Keratinocyte (primary cell): ENCODE data around the gene SULT2B1. TPM values are rescaled to one million over a fixed set of nuclear protein-coding genes. Genes with fewer than 3 reads are reported as not detected.

Experiments
- DNase-seq: peaks from one replicate; pipeline ENCODE4 v3.0.0-alpha.2; 2011; ENCODE audit warnings: low read depth, missing footprints, low spot score
- FAIRE-seq: peaks from 2 replicates; lab custom pipeline; 2011; peaks lifted over from hg19 to GRCh38; lab: Jason Lieb, UNC
- H2AFZ ChIP-seq: 2 replicates; pipeline ENCODE4 v1.6.0; 2012; ENCODE audit warnings: low read length, control low read depth, inconsistent platforms; ENCODE audit not compliant: control insufficient read depth
- H3K27ac ChIP-seq: 2 replicates; pipeline ENCODE4 v1.5.1; 2011; ENCODE audit warnings: low read length; ENCODE audit not compliant: control insufficient read depth, insufficient read depth
- H3K27me3 ChIP-seq: 3 replicates; pipeline ENCODE4 v1.6.0; 2011; ENCODE audit warnings: low read length; ENCODE audit not compliant: control insufficient read depth, insufficient read depth; ENCODE audit errors: extremely low read depth
- H3K36me3 ChIP-seq, 2 experiments: 2 replicates in 1 of 2; 3 replicates in 1 of 2; pipeline ENCODE4 v1.5.1; 2011; ENCODE audit warnings: low read length in 2 of 2, mild to moderate bottlenecking in 1 of 2; ENCODE audit not compliant: control insufficient read depth in 2 of 2, insufficient read depth in 2 of 2; ENCODE audit errors: extremely low read depth in 1 of 2
- H3K4me1 ChIP-seq: 3 replicates; pipeline ENCODE4 v1.5.1; 2011; ENCODE audit warnings: low read length; ENCODE audit not compliant: control insufficient read depth, insufficient read depth; ENCODE audit errors: extremely low read depth
- H3K4me2 ChIP-seq: 3 replicates; pipeline ENCODE4 v1.6.0; 2011; ENCODE audit warnings: low read depth, low read length; ENCODE audit not compliant: control insufficient read depth, insufficient read depth; ENCODE audit errors: extremely low read depth
- H3K4me3 ChIP-seq, 3 experiments: fragments of 200-600 bp in 1 of 3; sonication (generic) in 1 of 3; 2 replicates in 2 of 3; 3 replicates in 1 of 3; pipeline ENCODE4 v1.5.1; 2011 to 2016; ENCODE audit warnings: low read length in 3 of 3, mild to moderate bottlenecking in 3 of 3, control low read depth in 2 of 3, inconsistent platforms in 1 of 3, low read depth in 1 of 3, mixed read lengths in 1 of 3, mixed run types in 1 of 3, moderate library complexity in 1 of 3; ENCODE audit not compliant: control insufficient read depth in 2 of 3, insufficient read depth in 2 of 3; ENCODE audit errors: extremely low read depth in 1 of 3
- H3K79me2 ChIP-seq: 2 replicates; pipeline ENCODE4 v1.6.0; 2012; ENCODE audit warnings: low read length; ENCODE audit not compliant: control insufficient read depth, insufficient read depth
- H3K9ac ChIP-seq: 3 replicates; pipeline ENCODE4 v1.6.0; 2011; ENCODE audit warnings: low read length; ENCODE audit not compliant: control insufficient read depth, insufficient read depth; ENCODE audit errors: extremely low read depth
- H3K9me1 ChIP-seq: 3 replicates; pipeline ENCODE4 v1.6.0; 2011; ENCODE audit warnings: low read length; ENCODE audit not compliant: control insufficient read depth, insufficient read depth; ENCODE audit errors: extremely low read depth
- H3K9me3 ChIP-seq: 2 replicates; pipeline ENCODE4 v1.5.1; 2012; ENCODE audit warnings: low read depth, low read length; ENCODE audit not compliant: control insufficient read depth
- H4K20me1 ChIP-seq: 3 replicates; pipeline ENCODE4 v1.6.0; 2011; ENCODE audit warnings: low read length; ENCODE audit not compliant: control insufficient read depth, insufficient read depth; ENCODE audit errors: extremely low read depth
- EZH2 ChIP-seq: IDR thresholded peaks from one replicate; pipeline ENCODE4 v1.6.1; 2012; ENCODE audit warnings: inconsistent platforms, mild to moderate bottlenecking, low read length, moderate library complexity
- dilution Hi-C: fragments of 300-500 bp; cut with MboI; formaldehyde crosslinking; loops from one replicate; pipeline ENCODE4 v1.7.0; 2020; ENCODE audit warnings: low sequenced_read_pairs; ENCODE audit not compliant: extremely low pct_ligation_motif_present
- polyA plus RNA-seq, 5 experiments: library from polyadenylated mRNA; depleted of rRNA in 3 of 5; stranded (reverse) in 3 of 5; stranded (forward) in 1 of 5; unstranded in 1 of 5; fragments of >200 nt; gene quantifications; 1 replicate in 1 of 5; 2 replicates in 3 of 5; 3 replicates in 1 of 5; pipeline versions ENCODE4 v1.2.1 to v1.2.3, GENCODE V29; 2011 to 2012; ENCODE audit warnings: missing spikeins in 2 of 5, low read depth in 1 of 5, low replicate concordance in 1 of 5
- TF ChIP-seq, protein P1 (sequence below), 3 experiments: IDR thresholded peaks in 1 of 3; conservative IDR thresholded peaks in 1 of 3; optimal IDR thresholded peaks in 1 of 3; 2 replicates in 2 of 3; 3 replicates in 1 of 3; pipeline versions ENCODE3 to v1.5.1; 2011; ENCODE audit warnings: low read length in 3 of 3, mild to moderate bottlenecking in 3 of 3, moderate library complexity in 2 of 3, control low read depth in 1 of 3, inconsistent platforms in 1 of 3; ENCODE audit not compliant: insufficient read depth in 2 of 3; ENCODE audit errors: extremely low read depth in 1 of 3

Gene SULT2B1
- polyA plus RNA-seq, 1 donor (not counting 4 experiments of a cell fraction or from before 2014, with no cell fraction given), result 6.0 TPM

DNA sequence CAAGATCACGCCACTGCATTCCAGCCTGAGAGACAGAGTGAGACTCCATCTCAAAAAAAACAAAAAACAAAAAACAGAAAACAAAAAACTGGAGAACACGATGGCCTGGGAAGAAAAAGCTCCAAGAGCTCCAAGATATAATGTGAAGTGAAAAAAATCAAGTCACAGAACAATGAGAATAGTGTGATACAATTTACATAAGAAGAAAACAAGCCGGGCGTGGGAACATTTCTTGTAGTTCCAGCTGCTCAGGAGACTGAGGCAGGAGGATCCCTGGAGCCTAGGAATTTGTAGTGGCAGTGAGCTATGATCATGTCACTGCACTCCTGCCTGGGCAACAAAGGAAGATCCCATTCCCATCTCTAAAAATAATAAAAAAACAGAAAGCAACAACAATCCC lies 31.8 kb upstream of the SULT2B1 start:
- H3K9me1 ChIP-seq, result no peaks in the 10 kb centered on the region
- no peaks in the 10 kb centered on the region for H3K79me2 ChIP-seq
- no peaks in the 10 kb centered on the region for H3K4me1 ChIP-seq
- no peaks in the 10 kb centered on the region for H3K36me3 ChIP-seq
- no peaks in the 10 kb centered on the region for H3K27me3 ChIP-seq
- no peak overlapping the region for H3K4me3 ChIP-seq
- TF ChIP-seq EZH2, result no peak
- TF ChIP-seq, protein P1, sequence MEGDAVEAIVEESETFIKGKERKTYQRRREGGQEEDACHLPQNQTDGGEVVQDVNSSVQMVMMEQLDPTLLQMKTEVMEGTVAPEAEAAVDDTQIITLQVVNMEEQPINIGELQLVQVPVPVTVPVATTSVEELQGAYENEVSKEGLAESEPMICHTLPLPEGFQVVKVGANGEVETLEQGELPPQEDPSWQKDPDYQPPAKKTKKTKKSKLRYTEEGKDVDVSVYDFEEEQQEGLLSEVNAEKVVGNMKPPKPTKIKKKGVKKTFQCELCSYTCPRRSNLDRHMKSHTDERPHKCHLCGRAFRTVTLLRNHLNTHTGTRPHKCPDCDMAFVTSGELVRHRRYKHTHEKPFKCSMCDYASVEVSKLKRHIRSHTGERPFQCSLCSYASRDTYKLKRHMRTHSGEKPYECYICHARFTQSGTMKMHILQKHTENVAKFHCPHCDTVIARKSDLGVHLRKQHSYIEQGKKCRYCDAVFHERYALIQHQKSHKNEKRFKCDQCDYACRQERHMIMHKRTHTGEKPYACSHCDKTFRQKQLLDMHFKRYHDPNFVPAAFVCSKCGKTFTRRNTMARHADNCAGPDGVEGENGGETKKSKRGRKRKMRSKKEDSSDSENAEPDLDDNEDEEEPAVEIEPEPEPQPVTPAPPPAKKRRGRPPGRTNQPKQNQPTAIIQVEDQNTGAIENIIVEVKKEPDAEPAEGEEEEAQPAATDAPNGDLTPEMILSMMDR (optimal IDR thresholded peaks at IDR 0.05 in 1 of 3, IDR thresholded peaks at IDR 0.05 in 1 of 3, conservative IDR thresholded peaks at IDR 0.05 in 1 of 3; ENCODE audit: extremely low read depth in 1 of 3, insufficient read depth in 2 of 3, low read length in 3 of 3), result no peak
- no peak for FAIRE-seq
- no peak overlapping the region for H2AFZ ChIP-seq
- H3K9me3 ChIP-seq, result no peaks in the 10 kb centered on the region
- H4K20me1 ChIP-seq, result no peaks in the 10 kb centered on the region
- dilution Hi-C loops, result no loop called here
- no peak for DNase-seq
- no peak overlapping the region for H3K4me2 ChIP-seq
- no peak overlapping the region for H3K9ac ChIP-seq
- no peak overlapping the region for H3K27ac ChIP-seq

DNA sequence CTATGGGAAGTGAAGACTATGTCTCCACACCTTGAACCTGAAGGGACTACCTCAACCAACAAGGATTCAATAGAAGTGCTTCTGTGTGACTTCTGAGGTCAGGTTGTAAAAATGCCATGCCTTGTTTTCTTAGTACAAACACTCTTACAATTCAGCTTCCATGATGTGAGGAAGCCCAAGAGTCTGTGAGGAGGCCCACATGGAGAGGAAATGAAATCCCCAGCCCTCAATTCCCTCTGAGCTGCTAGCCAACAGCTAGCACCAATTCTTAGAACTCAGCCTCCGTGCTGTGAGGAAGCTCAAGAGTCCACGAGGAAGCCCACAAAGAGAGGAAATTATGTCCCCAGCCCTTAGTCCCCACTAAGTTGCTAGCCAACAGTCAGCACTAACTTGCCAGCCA lies 27.8 kb upstream of the SULT2B1 start:
- FAIRE-seq (no peak), DNase-seq (no peak)
- Histone ChIP-seq H3K27me3 (no peaks in the 10 kb centered on the region), H3K4me1 (no peaks in the 10 kb centered on the region), H3K9me3 (no peaks in the 10 kb centered on the region), H3K9ac (no peak overlapping the region), H2AFZ (no peak overlapping the region), H3K9me1 (no peaks in the 10 kb centered on the region), H3K4me2 (no peak overlapping the region), H4K20me1 (no peaks in the 10 kb centered on the region), H3K27ac (no peak overlapping the region), H3K36me3 (no peaks in the 10 kb centered on the region), H3K4me3 (no peak overlapping the region), H3K79me2 (no peaks in the 10 kb centered on the region)
- dilution Hi-C loops, result no loop called here
- no peak for TF ChIP-seq EZH2
- TF ChIP-seq, protein P1 (optimal IDR thresholded peaks at IDR 0.05 in 1 of 3, IDR thresholded peaks at IDR 0.05 in 1 of 3, conservative IDR thresholded peaks at IDR 0.05 in 1 of 3; ENCODE audit: extremely low read depth in 1 of 3, insufficient read depth in 2 of 3, low read length in 3 of 3), result no peak
